K562 (cell line): ENCODE data around the gene SERPIND1. TPM values are rescaled to one million over a fixed set of nuclear protein-coding genes. Genes with fewer than 3 reads are reported as not detected.

Experiments
- ATF6 ChIP-seq: sonication (generic); formaldehyde crosslinking; IDR thresholded peaks from 2 replicates; pipeline ENCODE4 v1.4.0; 2020; ENCODE audit warnings: mild to moderate bottlenecking, missing genetic modification reagents
- C11orf30 ChIP-seq: fragments of 450-650 bp; IDR thresholded peaks from 2 replicates; pipeline ENCODE4 v1.6.1; 2016; ENCODE audit warnings: low read depth, mild to moderate bottlenecking
- CHD4 ChIP-seq: fragments of 200-600 bp; sonication (generic); IDR thresholded peaks from 3 replicates; pipeline ENCODE4 v1.6.1; 2012; ENCODE audit warnings: low read depth, mild to moderate bottlenecking, mixed read lengths, low read length, inconsistent platforms; ENCODE audit not compliant: insufficient read depth, insufficient replicate concordance, poor library complexity, severe bottlenecking
- CREB3 ChIP-seq: fragments of 450-650 bp; conservative IDR thresholded peaks from 2 replicates; pipeline ENCODE4 v1.6.1; 2016; ENCODE audit warnings: missing genetic modification characterization, low read depth, mild to moderate bottlenecking, missing compliant biosample characterization, moderate library complexity
- DMBX1 ChIP-seq: fragments of 250-450 bp; sonication (Bioruptor Pico); IDR thresholded peaks from 2 replicates; pipeline ENCODE4 v1.8.0; 2022; ENCODE audit warnings: inconsistent platforms, mild to moderate bottlenecking, moderate library complexity, borderline replicate concordance
- HDAC8 ChIP-seq: fragments of 450-650 bp; IDR thresholded peaks from 2 replicates; pipeline ENCODE4 v1.6.1; 2016; ENCODE audit warnings: mild to moderate bottlenecking, missing genetic modification characterization, moderate library complexity, missing compliant biosample characterization
- ILF3 ChIP-seq: fragments of 450-650 bp; IDR thresholded peaks from 2 replicates; pipeline ENCODE4 v1.6.1; 2018; ENCODE audit warnings: antibody characterized with exemption, mild to moderate bottlenecking, moderate library complexity, borderline replicate concordance
- KLF16 ChIP-seq: IDR thresholded peaks from 2 replicates; pipeline ENCODE4 v1.6.1; 2016; ENCODE audit warnings: antibody characterized with exemption
- MECOM ChIP-seq: fragments of 250-450 bp; sonication (Bioruptor Pico); IDR thresholded peaks from 2 replicates; pipeline ENCODE4 v1.8.0; 2022; ENCODE audit warnings: inconsistent platforms
- MLLT1 ChIP-seq, 2 experiments: fragments of 450-650 bp; IDR thresholded peaks; 2 replicates each; pipeline ENCODE4 v1.6.1; 2016
- NFIC ChIP-seq: fragments of 450-650 bp; IDR thresholded peaks from 2 replicates; pipeline ENCODE4 v1.6.1; 2017; ENCODE audit warnings: mild to moderate bottlenecking, inconsistent platforms
- NR1H2 ChIP-seq: sonication (generic); formaldehyde crosslinking; IDR thresholded peaks from 2 replicates; pipeline ENCODE4 v1.4.0; 2020; ENCODE audit warnings: mild to moderate bottlenecking, missing genetic modification reagents
- POLR2B ChIP-seq: fragments of 450-650 bp; IDR thresholded peaks from 2 replicates; pipeline ENCODE4 v1.6.1; 2018; ENCODE audit warnings: low read depth; ENCODE audit not compliant: partially characterized antibody
- PTRF ChIP-seq: fragments of 450-650 bp; IDR thresholded peaks from 2 replicates; pipeline ENCODE4 v1.6.1; 2016; ENCODE audit warnings: mild to moderate bottlenecking, missing genetic modification characterization, missing compliant biosample characterization
- RFX5 ChIP-seq: IDR thresholded peaks from 2 replicates; pipeline ENCODE4 v1.6.1; 2011; ENCODE audit warnings: low read depth, mild to moderate bottlenecking, improper control_type of control experiment, low read length
- RNF2 ChIP-seq: sonication (generic); IDR thresholded peaks from 2 replicates; pipeline ENCODE4 v1.6.1; 2016
- SIRT6 ChIP-seq: IDR thresholded peaks from one replicate; pipeline ENCODE4 v1.6.1; 2012; ENCODE audit warnings: low read depth, mild to moderate bottlenecking, control low read depth, inconsistent platforms, low read length, moderate library complexity
- STAG1 ChIP-seq: sonication (generic); formaldehyde crosslinking; IDR thresholded peaks from 2 replicates; pipeline ENCODE4 v1.5.0; 2020; ENCODE audit warnings: missing genetic modification reagents, borderline replicate concordance
- XRCC4 ChIP-seq: IDR thresholded peaks from one replicate; pipeline ENCODE4 v1.6.1; 2011; ENCODE audit not compliant: insufficient read depth, insufficient read length; ENCODE audit errors: extremely low read depth
- ZC3H8 ChIP-seq: fragments of 450-650 bp; IDR thresholded peaks from 2 replicates; pipeline ENCODE4 v1.6.1; 2017
- ZNF274 ChIP-seq: IDR thresholded peaks from 2 replicates; pipeline ENCODE4 v1.6.1; 2011; ENCODE audit warnings: low read depth, mild to moderate bottlenecking, low read length, moderate library complexity, borderline replicate concordance
- ZNF511 ChIP-seq: sonication (generic); formaldehyde crosslinking; IDR thresholded peaks from 2 replicates; pipeline ENCODE4 v1.8.0; 2022; ENCODE audit warnings: mild to moderate bottlenecking, missing genetic modification reagents
- ZNF668 ChIP-seq: fragments of 250-450 bp; sonication (Bioruptor Pico); IDR thresholded peaks from 2 replicates; pipeline ENCODE4 v1.8.0; 2022; ENCODE audit warnings: mild to moderate bottlenecking, inconsistent platforms
- ZNF766 ChIP-seq: fragments of 200-800 bp; sonication (Bioruptor generic); conservative IDR thresholded peaks from 2 replicates; pipeline ENCODE4 v1.6.1; 2016; ENCODE audit warnings: missing genetic modification characterization, missing compliant biosample characterization
- polyA plus RNA-seq, 8 experiments: library from polyadenylated mRNA; depleted of rRNA in 4 of 8; stranded (reverse) in 5 of 8; unstranded in 3 of 8; fragments of >200 nt; fragmentation: Nextera tagmentation in 2 of 8; fragmentation: Illumina TruSeq in 1 of 8; extraction: Ambion mirVana in 2 of 8; extraction: Trizol in 1 of 8; gene quantifications; 2 replicates each; pipeline versions ENCODE4 v1.2.1 to v1.2.3, GENCODE V29; 2011 to 2014; ENCODE audit warnings: inconsistent platforms in 1 of 8, missing spikeins in 1 of 8
- total RNA-seq, 7 experiments: library from RNA; depleted of rRNA in 6 of 7; stranded (reverse); fragments of >200 nt in 6 of 7; fragmentation: Illumina TruSeq in 2 of 7; extraction: Trizol in 2 of 7; gene quantifications; 2 replicates each; pipeline versions ENCODE4 v1.2.1 to v1.2.3, GENCODE V29; 2011 to 2021; ENCODE audit warnings: low replicate concordance in 1 of 7

Gene SERPIND1
- total and polyA plus RNA-seq, 9 of the 15 experiments (the other 6 are each of a cell fraction or from before 2014, with no cell fraction given), result 0.04 to 0.11 (median 0.09) TPM; not detected in 6

GRCh38 chr22:20803696-20804324 lies 29.9 kb downstream of the SERPIND1 start (continued):
- TF ChIP-seq CHD4 (no peak), RNF2 (no peak), ZNF274 (no peak), PTRF (tag) (no peak), CREB3 (tag) (no peak), KLF16 (no peak), C11orf30 (no peak), ILF3 (no peak), RFX5 (no peak), NR1H2 (no peak), ZNF668 (CRISPR knock-in tag) (no peak), MECOM (CRISPR knock-in tag) (no peak), HDAC8 (tag) (no peak), SIRT6 (no peak), ZNF766 (CRISPR knock-in tag) (no peak), XRCC4 (no peak), POLR2B (no peak), ATF6 (CRISPR knock-in tag) (no peak), NFIC (no peak; the same call in 1 of the 2 replicates), ZC3H8 (peak; percentile 85; the same call in 1 of the 2 replicates), ZNF511 (CRISPR knock-in tag) (no peak; the same call in 1 of the 2 replicates), STAG1 (CRISPR knock-in tag) (peak; percentile 94), MLLT1 (IDR thresholded peaks at IDR 0.05) (no peak), DMBX1 (CRISPR knock-in tag) (no peak)
